Jurkat, Clone E6-1 (cell line): ENCODE results near the gene ARL16.

Source experiments
- DNase-seq: peaks from one replicate; pipeline ENCODE4 v3.0.0-alpha.2; 2011; ENCODE audit warnings: low read depth, low spot score
- H3K4me3 ChIP-seq: 2 replicates; pipeline ENCODE4 v1.5.1; 2011; ENCODE audit warnings: mild to moderate bottlenecking, low read length, control low read depth, moderate library complexity

Gene ARL16

DNA sequence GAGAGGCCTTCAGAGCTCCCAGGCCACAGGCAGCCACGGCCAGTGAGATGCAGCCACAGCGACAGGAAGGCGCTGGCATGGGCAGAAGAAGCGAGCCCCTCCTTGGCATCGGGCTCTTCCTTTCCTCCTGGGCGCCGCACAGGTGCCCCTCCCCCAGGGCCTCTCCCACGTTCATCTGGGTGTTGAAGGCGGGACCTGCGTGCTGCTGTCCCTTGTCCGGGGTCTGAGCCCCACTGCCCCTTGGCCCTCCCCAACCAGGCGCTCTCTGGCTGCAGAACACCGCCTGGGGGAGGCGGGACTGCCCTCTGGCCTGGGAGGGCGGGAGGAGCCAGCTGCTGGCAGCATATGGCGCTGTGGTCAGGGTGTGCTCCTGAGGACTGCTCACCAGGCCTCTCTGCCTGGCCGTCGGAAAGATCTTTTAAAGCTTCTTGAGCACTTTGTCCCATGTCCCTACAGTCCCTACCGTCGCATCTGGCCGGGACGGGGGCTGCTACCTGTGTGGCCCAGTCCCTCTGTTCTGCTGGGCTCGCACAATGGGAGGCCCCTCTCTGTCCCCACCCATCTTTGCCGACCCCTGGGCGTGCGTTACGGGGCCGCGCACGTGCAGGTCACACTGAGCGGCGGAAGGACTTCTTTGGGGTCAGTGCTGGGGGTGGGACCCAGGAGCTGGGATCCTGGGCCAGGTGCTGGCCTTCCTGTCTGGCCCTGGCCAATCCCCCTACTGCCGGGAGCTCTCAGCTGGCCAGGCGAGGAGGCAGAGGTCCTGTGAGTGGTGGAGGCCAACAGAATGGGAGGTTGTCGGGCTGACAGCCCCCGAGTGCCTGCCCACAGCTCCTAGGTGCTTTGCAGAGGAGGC lies 30.2 kb upstream of the ARL16 start:
- peak overlapping the region; percentile 83 for H3K4me3 ChIP-seq
- DNase-seq, result no peak

DNA sequence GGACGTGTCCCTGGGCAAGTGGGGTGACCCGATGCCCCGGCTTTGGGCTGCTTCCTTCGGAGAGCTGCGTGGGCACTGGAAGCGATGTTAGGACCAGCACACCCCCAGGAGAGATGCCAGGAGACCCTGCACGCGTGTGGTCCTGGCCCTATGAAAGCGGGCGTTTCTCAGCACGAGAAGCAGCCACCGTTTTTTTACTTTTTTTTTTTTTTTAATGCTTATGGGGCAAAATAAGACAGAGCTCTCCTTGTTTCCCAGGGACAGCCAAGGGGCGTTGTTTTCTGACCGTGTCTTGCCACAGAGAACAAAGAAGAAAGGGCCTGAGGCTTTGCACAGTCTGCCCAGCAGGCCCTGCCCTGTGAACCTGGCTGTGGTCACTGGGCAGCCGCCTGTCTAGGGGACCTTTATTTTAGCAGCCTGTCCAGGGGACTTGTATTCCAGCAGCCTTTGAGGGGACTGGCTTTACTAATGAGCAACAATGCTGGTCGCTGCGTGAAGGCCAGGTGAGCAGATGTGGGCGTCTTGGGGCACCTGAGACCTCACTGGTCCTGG lies 29.5 kb upstream of the ARL16 start:
- no peak for DNase-seq
- peak overlapping the region; percentile 83 for H3K4me3 ChIP-seq

DNA sequence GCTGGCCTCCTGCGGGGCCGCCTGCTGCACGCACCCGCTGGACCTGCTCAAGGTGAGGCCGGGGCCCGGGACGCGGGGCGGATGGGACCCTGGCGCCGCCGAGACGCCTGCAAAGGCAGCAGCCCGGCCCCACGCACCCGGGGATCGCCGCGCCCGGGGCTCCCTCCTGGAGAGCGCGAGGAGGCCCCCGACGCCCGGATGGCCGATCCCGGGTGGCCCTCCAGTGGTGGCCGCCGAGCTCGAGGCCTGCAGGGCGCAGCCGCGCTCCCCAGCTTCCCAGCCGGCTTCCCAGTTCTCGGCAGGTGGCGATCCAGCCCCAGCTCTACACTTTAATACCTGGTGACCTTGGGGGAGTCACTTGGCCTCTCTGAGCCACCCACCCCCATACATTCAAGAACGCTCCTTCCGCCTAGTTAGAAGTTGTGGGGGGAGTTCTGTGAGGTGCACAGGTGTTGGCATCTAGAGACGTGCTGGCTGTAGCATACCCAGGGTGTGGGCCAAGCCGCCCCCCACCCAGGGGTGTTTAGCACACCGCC lies 28.9 kb upstream of the ARL16 start:
- peak overlapping the region; percentile 83 for H3K4me3 ChIP-seq
- no peak for DNase-seq

DNA sequence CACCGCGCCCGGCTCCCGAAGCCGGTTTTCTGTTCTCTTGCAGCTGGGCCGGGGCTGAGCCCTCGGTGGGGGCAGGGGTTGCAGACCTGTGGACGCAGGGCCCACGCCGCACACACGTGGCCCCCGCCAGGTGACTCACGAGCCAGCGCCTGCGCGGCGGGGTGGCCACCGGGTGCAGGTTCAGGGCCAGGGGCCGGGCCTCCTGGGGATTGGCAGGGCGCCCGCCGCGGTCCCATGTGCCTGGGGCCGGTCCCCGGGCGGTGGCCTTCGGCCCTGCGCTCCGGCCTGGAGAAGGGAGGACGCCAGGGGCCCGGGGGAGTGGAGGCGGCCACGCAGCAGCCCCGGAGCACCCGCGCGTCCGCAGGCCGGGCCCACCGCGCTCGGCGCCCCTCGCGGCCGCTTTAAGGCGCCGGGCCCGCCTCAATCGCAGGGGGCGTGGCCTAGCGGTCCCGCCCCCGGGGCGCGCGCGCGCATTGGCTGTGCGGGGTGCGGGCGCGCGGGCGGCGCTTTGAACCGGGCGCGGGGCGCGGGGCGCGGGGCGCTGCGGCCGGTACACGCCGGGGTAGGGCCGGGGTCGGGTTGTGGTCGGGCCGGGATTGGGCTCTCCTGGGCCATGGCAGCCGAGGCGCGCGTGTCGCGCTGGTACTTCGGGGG lies 28.3 kb upstream of the ARL16 start, which contains the start of gene SLC25A10:
Gene SLC25A10 (plus strand): TSS at position 471 of the 654 bp plus-strand sequence. CDS start 143 bp downstream, at position 614.
- peak within 1 kb of the TSS; percentile 83 for H3K4me3 ChIP-seq
- DNase-seq, result peak; percentile 58

DNA sequence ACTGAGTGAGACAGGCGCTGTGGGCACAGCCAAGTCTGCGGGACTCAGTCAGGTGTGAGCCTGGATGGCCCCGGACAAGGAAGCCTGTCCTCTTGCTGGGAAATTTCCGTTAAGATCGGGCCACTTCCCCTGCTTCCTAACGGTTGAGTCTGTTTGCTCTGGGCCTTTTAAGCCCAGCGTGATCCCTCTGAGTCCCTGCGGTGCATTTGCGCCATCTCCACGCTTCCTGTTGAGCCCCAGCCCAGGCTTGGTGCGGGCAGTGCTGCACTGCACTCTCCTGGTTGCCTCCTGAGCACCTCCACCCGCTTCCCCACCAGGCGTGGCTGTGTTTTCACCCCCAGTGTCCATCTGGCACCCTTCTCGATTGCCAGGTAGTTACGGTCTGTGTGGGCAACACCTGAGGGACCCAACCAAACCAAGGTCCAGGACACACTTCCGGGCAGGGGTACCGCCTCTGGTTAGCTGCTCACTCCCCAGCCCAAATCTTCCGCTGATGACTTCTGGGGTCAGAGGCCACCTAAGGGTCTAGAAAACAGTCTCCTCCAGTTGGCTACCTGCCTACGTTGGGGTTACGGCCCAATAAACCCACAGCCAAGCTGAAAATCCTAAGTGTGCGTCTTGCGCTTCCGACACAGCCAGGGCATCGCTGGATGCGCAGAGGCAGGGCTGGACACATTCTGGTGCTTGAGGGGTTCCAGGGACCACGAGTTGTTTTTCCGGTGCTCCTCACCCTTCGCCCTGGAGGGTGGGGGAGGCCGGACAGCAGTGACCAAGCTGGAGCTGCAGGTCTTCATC lies 27.1 kb upstream of the ARL16 start:
- no peak overlapping the region for H3K4me3 ChIP-seq
- DNase-seq, result no peak

DNA sequence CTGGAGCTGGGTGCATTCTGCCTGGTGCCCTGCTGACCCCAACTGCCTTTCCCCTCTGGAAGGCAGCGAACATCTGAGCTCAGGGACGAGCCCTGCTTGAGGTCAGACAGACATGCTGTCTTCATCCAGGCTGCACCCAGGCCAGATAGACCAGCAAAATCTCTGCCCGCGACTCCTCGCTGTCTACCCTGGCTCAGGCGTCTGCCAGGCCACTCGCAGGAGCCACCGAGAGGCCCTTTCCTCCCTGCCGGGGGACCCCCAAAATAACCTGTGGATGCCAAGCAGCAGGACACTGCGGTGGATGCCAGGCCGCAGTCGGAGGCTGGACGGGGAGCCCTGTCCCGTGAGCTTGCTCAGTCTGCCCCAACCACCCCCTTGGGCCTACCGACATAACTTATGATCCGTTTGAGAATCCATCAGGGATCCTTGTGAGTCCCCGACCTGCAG lies 25.2 kb upstream of the ARL16 start:
- no peak overlapping the region for H3K4me3 ChIP-seq
- DNase-seq, result no peak

DNA sequence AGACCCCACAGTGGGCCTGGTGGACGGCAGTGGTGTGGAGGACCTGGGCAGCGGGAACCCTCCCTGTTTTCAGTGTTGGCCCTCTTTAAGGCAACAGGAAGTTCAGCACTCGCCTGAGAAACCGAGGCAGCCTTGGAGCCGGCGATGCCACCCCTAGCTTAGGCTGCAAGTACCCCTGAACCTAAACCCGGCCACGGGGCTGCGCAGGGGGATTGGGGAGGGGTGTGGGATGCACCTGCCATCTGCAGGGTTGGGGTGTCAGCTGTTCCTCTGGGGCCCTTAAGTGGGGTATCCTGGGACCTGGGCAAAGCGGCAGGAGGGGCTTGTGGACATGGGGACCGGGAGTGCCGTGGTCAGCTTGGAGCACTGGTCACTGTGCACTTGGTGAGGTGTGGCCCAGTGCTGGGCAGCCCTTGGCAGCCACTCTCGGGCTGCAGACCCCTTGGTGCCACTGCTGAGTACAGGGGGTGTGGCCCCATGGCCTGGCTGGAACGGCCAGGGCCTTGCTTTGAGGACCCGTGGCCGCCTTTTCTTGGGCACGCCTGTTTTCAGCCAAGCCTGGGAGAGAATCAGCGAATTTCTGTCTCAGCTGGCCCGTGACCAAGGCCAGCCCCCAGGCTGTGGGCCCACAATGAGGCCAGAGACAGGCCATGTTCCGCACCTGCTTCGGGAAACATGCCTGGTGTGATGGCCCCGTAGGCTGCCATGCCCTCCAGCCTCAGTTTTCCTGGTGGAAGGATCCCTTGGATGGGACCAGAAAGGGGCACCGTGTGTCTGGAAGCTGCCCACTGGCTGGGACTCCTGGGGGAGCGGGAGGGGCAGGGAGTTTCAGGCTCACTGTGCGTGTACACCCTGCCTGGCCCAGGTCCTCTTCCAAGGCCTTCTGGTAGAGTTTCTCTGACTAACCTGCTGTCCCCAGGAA lies 24.4 kb upstream of the ARL16 start:
- DNase-seq, result no peak
- H3K4me3 ChIP-seq, result no peak overlapping the region

DNA sequence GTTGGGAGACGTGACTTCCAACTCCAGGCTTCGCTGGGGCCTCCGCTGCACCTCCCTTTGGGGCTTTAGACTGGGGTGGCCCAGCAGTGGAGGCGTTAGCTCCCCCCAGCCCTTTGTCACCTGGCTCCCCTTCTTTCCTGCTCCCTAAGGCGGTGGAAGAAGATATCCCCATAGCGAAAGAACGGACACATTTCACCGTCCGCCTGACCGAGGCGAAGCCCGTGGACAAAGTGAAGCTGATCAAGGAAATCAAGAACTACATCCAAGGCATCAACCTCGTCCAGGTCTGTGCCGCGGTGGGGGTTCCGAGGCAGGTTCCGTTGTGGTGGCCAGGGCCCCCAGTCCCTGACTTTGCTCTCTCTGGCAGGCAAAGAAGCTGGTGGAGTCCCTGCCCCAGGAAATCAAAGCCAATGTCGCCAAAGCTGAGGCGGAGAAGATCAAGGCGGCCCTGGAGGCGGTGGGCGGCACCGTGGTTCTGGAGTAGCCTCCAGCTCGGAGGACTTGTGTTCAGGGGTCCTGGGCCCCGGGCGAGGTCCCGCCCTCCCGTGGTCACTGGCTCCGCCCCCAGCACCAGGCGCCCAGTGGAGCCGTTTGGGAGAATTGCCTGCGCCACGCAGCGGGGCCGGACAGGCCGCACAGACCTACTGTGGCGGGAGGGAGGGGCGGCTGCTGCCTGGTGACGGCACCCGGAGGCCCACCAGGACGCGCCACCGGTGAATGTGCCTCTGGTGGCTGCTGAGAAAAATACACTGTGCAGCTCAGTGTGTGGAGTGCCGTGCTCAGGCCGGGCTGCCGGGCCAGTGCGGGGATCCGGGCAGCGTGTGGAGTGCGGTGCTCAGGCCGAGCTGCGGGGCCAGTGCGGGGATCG lies 23.4 kb upstream of the ARL16 start:
- no peak overlapping the region for H3K4me3 ChIP-seq
- no peak for DNase-seq

DNA sequence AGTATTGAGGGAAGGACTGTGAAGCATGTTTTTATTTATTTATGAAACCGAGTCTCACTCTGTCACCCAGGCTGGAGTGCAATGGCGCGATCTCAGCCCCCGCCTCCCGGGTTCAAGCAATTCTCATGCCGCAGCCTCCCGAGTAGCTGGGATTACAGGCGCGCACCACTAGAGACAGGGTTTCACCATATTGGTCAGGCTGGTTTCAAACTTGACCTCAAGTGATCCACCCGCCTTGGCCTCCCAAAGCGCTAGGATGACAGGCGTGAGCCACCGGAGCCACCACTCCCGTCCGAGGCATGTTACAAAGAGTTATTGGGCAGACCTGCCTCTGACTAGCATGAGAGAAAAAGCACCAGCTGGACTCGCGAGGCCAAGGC lies 22.6 kb upstream of the ARL16 start:
- no peak overlapping the region for H3K4me3 ChIP-seq
- DNase-seq, result no peak

DNA sequence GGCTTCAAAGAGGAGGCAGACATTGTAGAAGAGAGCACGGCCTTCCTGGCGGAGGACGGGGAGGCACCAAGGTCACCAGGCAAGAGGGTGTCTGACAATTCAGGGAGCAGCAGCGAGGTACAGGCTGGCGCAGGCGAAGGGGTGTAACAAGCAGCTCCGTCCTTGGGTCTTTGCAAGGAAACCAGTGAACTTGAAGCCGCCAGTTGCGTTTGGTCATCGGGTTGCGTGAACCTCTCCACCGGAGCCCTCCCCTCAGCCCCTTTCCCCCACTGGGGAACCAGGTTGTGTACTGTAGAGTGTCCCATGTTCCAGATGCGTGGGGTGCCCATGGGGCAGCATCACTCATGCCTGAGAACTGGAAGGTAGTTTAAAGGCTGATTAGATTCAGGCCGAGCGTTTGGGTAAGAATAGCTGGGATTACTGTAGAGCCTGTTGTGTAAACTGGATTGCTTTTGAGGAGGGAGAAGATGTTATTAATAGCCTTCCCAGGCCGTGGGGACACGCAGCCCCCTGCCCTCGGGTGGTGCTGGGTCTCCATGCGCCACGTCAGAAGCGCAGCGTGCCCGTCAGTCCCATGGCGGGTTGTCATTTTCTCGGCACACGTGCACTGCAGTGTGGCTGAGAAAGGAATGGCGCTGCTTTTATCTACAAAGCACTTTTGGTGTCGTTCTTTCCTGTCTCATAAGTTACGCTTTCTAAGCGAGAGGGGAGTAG lies 22.1 kb upstream of the ARL16 start:
- DNase-seq, result no peak
- no peak overlapping the region for H3K4me3 ChIP-seq

DNA sequence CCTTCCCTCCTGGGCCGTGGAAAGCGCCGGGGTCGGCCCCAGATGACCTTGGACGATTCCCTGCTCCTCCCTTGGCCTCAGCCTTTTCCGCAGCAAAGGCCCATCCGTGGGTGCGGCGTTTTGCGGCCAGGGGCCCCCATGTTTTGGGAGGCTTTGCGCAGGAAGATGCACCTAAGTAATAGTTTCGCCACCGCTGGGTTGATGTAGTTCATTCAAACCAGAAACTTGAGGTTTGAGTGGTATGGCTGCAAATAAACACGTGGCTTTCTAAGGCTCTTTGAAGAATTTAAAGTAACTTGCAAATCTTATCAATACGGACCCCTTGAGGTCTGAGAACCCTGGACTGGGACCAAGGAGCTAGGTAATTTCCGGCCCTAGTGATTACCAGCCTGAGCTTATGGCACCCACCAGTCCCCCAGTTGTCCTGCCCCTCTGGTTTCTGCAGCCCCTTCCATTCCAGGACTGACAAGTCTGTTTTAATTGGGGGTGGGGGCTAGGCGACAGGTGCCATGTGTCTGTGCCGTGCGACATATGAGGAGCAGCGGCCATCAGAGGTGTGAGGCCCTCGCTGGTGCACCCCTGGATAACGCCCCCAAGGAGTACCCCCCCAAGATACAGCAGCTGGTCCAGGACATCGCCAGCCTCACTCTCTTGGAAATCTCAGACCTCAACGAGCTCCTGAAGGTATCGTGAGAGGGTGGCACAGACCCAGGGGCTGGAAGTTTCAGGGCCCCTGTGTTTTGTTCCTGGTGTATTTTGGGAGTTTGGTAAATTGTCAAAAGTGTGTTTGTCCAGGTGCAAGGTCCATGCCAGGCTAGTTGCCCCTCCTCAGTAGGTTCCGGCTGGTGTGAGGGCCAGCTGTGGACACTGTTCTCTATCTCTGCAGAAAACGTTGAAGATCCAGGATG lies 20.4 kb upstream of the ARL16 start:
- peak overlapping the region; percentile 75 for H3K4me3 ChIP-seq
- DNase-seq, result no peak

DNA sequence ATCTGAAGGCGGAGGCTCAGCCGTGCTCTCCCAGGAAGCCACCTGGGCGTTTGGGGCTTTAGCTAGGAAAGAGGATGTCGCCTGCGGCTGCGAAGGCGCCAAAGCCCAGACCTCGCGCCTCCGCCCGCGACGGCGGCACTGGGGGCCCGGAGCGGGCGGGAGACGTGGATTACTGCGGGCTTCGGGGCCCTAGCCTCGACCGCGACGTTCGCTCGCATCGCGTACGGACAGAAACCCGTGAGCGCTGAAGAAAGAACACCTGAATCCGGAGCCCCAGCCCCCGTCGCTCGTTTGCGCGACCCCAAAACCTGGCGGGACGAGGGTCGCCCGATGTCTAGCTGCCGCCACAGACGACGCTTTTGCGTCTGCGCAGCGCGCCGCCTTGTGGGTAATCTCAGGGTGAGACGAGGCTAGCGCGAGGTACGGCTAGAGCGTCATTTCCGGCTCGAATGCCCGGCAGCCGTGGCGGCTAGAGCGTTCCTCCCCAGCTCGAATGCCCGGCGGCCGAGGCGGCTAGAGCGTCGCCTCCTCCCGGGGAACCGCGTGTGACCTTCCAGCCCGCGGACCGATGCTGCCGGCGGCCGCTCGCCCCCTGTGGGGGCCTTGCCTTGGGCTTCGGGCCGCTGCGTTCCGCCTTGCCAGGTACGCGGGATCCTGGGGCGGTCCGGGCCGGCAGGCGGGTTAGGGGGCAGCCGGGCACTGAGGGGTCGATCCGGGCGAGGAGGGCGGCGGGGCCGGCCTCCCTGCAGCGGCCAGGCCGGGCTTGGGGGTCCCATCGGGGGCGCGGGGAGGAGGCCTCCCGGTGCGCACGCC lies 19.5 kb upstream of the ARL16 start, which contains the start of gene MRPL12:
Gene MRPL12 (plus strand): TSS at position 434 of the 813 bp plus-strand sequence. CDS start 135 bp downstream, at position 569.
- DNase-seq, result peak; percentile 87
- H3K4me3 ChIP-seq, result peak within 1 kb of the TSS; percentile 75

DNA sequence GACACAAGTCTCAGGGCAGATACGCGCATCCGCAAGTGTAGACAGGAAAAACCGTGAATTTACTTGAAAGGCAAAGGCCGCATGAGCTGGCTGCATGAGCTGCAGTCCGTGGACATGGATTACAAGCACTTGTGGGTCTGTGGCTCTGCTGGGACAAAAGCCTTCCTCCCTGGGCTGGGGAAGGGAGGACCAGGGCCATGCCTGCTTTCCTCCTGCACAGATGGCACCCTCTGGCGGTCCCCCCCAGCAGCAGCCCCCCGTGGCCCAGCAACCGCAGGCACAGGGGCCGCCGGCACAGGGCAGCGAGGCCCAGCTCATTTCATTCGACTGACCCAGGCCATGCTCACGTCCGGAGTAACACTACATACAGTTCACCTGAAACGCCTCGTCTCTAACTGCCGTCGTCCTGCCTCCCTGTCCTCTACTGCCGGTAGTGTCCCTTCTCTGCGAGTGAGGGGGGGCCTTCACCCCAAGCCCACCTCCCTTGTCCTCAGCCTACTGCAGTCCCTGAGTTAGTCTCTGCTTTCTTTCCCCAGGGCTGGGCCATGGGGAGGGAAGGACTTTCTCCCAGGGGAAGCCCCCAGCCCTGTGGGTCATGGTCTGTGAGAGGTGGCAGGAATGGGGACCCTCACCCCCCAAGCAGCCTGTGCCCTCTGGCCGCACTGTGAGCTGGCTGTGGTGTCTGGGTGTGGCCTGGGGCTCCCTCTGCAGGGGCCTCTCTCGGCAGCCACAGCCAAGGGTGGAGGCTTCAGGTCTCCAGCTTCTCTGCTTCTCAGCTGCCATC lies 17.9 kb upstream of the ARL16 start:
- peak overlapping the region; percentile 75 for H3K4me3 ChIP-seq
- no peak for DNase-seq
